ENCODE measurements around the gene AP2A2.

Gene AP2A2

GRCh38 chr11:925496-926301 lies at the start of gene AP2A2:
AP2A2 (plus strand) TSS chr11:925870; CDS start chr11:926022, 152 bp downstream.
- DNase-seq: peak; percentile 92

- no peak for DNase-seq
Measured at GRCh38 chr11:876545-876944, 49.1 kb upstream of the AP2A2 start.

- no peak for DNase-seq
Measured at GRCh38 chr11:877565-877964, 48.1 kb upstream of the AP2A2 start.

- no peak for DNase-seq
Measured at GRCh38 chr11:880447-880846, 45.2 kb upstream of the AP2A2 start.

- no peak for DNase-seq
Measured at GRCh38 chr11:882596-882995, 43.1 kb upstream of the AP2A2 start.

GRCh38 chr11:883527-883926 lies 42.1 kb upstream of the AP2A2 start:
- DNase-seq: no peak

GRCh38 chr11:884578-885070 lies 41.0 kb upstream of the AP2A2 start:
- no peak for DNase-seq

GRCh38 chr11:886568-886967 lies 39.1 kb upstream of the AP2A2 start:
- no peak for DNase-seq

GRCh38 chr11:887589-887988 lies 38.1 kb upstream of the AP2A2 start:
- no peak for DNase-seq

- no peak for DNase-seq
Measured at GRCh38 chr11:888310-889212, 37.1 kb upstream of the AP2A2 start.

GRCh38 chr11:889257-889656 lies 36.4 kb upstream of the AP2A2 start:
- DNase-seq: no peak

- DNase-seq: no peak
Measured at GRCh38 chr11:889687-890475, 35.8 kb upstream of the AP2A2 start.

- no peak for DNase-seq
Measured at GRCh38 chr11:890794-891540, 34.7 kb upstream of the AP2A2 start.

GRCh38 chr11:893008-893654 lies 32.5 kb upstream of the AP2A2 start:
- DNase-seq: no peak

- no peak for DNase-seq
Measured at GRCh38 chr11:894575-895201, 31.0 kb upstream of the AP2A2 start.

- no peak for DNase-seq
Measured at GRCh38 chr11:895331-896110, 30.1 kb upstream of the AP2A2 start.

- DNase-seq: no peak
Measured at GRCh38 chr11:897253-898142, 28.2 kb upstream of the AP2A2 start.

GRCh38 chr11:898143-898511 lies 27.5 kb upstream of the AP2A2 start:
- no peak for DNase-seq

GRCh38 chr11:898540-899190 lies 27.0 kb upstream of the AP2A2 start:
- no peak for DNase-seq

Measured in activated CD8-positive, alpha-beta memory T cell treated with anti-CD3 and anti-CD28 coated beads, Interleukin-2, amount 50 U/mL, for 4 hours (primary cell).